Right lobe of liver (tissue), 6 donors: ENCODE measurements around the gene IKBKG. TPM values are rescaled to one million over a fixed set of nuclear protein-coding genes. Genes with fewer than 3 reads are reported as not detected.

Source experiments
- ATAC-seq, 4 donors: fragments of 200-7000 bp; cut with Tn5 transposase; one replicate each; pipeline ENCODE4 v1.9.1; 2020; ENCODE audit warnings: mild to moderate bottlenecking in 4 of 4, moderate library complexity in 4 of 4
- DNase-seq, 3 donors: peaks; one replicate each; pipeline ENCODE4 v3.0.0-alpha.2; 2020
- H3K27ac ChIP-seq, 3 donors: fragments of 200-600 bp; one replicate each; pipeline ENCODE4 v1.8.0; 2022
- H3K27me3 ChIP-seq, 2 donors: fragments of 200-600 bp; one replicate each; pipeline ENCODE4 v1.8.0; 2022
- H3K36me3 ChIP-seq, 4 donors: fragments of 200-600 bp; sonication (generic) in 1 of 4; one replicate each; pipeline versions ENCODE4 v1.5.1 to v1.8.0; 2017 to 2022; ENCODE audit warnings: control low read depth in 1 of 4
- H3K4me1 ChIP-seq, 4 donors: fragments of 200-600 bp; sonication (generic) in 1 of 4; one replicate each; pipeline versions ENCODE4 v1.5.1 to v1.8.0; 2017 to 2022; ENCODE audit warnings: control low read depth in 1 of 4
- H3K4me3 ChIP-seq, 3 donors: fragments of 200-600 bp; one replicate each; pipeline ENCODE4 v1.8.0; 2022
- H3K9me3 ChIP-seq, 4 donors: fragments of 200-600 bp; sonication (generic) in 1 of 4; one replicate each; pipeline versions ENCODE4 v1.5.1 to v1.8.0; 2017 to 2022; ENCODE audit warnings: control low read depth in 1 of 4
- POLR2A ChIP-seq: fragments of 450-650 bp; IDR thresholded peaks from one replicate; pipeline ENCODE4 v1.6.1; 2017; ENCODE audit warnings: antibody characterized with exemption, mild to moderate bottlenecking
- WGBS: methylation state at CpG from one replicate; pipeline ENCODE4 v1.1.6; 2018; ENCODE audit warnings: low coverage, low lambda C conversion rate; ENCODE audit not compliant: insufficient coverage; ENCODE audit errors: missing lambda C conversion rate; 5-methylcytosine and 5-hydroxymethylcytosine counted together
- intact Hi-C, 2 donors: fragments of 100-400 bp; cut with DNase I; formaldehyde crosslinking; loops; one replicate each; pipeline versions ENCODE4 v1.11.2 to v1.14.1; 2022
- total RNA-seq, 6 experiments: library from RNA; depleted of rRNA in 2 of 6; stranded (reverse); fragments of >200 nt in 2 of 6; fragmentation: NEBNext Ultra II Directional in 3 of 6; extraction: Animal tissue kit (Norgen Biotek cat#: 25700) in 3 of 6; gene quantifications; one replicate each; pipeline versions ENCODE4 v1.1.0 to v1.2.4, GENCODE V29; 2016 to 2023
- TF ChIP-seq, protein P1 (sequence below), 4 donors: fragments of 200-600 bp in 3 of 4; fragments of 450-650 bp in 1 of 4; IDR thresholded peaks; one replicate each; pipeline versions ENCODE4 v1.5.1 to v1.8.0; 2016 to 2022; ENCODE audit warnings: antibody characterized with exemption in 4 of 4, mild to moderate bottlenecking in 2 of 4
- donor health status: DM: no; HTN: yes; CAD: no.
- donor health status: DM: no; HTN: no; CAD: no.
- donor health status: DM: no; HTN: no; CAD: no.
- donor health status: DM: no; HTN: yes; CAD: no.
- donor health status: DM: no; HTN: yes; CAD: no.

Gene IKBKG
- total RNA-seq, 6 experiments from 2014 or later, result 32.8 to 83.3 (median 46.5) TPM

GRCh38 chrX:154594491-154594890 is 47.1 kb downstream of the IKBKG start:
- Histone ChIP-seq H3K27me3 (no peaks in the 10 kb centered on the region), H3K9me3 (no peaks in the 10 kb centered on the region), H3K27ac (no peak overlapping the region), H3K4me3 (no peak overlapping the region), H3K4me1 (no peaks in the 10 kb centered on the region), H3K36me3 (no peaks in the 10 kb centered on the region)
- DNase-seq (no peak), ATAC-seq (no peak)
- 70% methylated on average over 1 of the region's 4 CpGs for whole genome bisulfite sequencing
- intact Hi-C loops, result no loop called here
- TF ChIP-seq, protein P1, sequence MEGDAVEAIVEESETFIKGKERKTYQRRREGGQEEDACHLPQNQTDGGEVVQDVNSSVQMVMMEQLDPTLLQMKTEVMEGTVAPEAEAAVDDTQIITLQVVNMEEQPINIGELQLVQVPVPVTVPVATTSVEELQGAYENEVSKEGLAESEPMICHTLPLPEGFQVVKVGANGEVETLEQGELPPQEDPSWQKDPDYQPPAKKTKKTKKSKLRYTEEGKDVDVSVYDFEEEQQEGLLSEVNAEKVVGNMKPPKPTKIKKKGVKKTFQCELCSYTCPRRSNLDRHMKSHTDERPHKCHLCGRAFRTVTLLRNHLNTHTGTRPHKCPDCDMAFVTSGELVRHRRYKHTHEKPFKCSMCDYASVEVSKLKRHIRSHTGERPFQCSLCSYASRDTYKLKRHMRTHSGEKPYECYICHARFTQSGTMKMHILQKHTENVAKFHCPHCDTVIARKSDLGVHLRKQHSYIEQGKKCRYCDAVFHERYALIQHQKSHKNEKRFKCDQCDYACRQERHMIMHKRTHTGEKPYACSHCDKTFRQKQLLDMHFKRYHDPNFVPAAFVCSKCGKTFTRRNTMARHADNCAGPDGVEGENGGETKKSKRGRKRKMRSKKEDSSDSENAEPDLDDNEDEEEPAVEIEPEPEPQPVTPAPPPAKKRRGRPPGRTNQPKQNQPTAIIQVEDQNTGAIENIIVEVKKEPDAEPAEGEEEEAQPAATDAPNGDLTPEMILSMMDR (IDR thresholded peaks at IDR 0.05), result no peak

GRCh38 chrX:154595559-154596249 is 48.3 kb downstream of the IKBKG start:
- H3K9me3 ChIP-seq, result no peaks in the 10 kb centered on the region
- intact Hi-C loops, result no loop called here
- WGBS, result 39% methylated on average over 2 of the region's 2 CpGs
- H3K4me3 ChIP-seq, result no peak overlapping the region
- H3K27me3 ChIP-seq, result no peaks in the 10 kb centered on the region
- no peaks in the 10 kb centered on the region for H3K36me3 ChIP-seq
- ATAC-seq (no peak), DNase-seq (no peak)
- TF ChIP-seq, protein P1 (IDR thresholded peaks at IDR 0.05), result no peak
- no peak for TF ChIP-seq POLR2A
- no peak overlapping the region for H3K27ac ChIP-seq
- no peaks in the 10 kb centered on the region for H3K4me1 ChIP-seq

GRCh38 chrX:154596290-154596929 is 49.0 kb downstream of the IKBKG start:
- intact Hi-C loops, result no loop called here
- no peaks in the 10 kb centered on the region for H3K9me3 ChIP-seq
- no peak overlapping the region for H3K27ac ChIP-seq
- no peaks in the 10 kb centered on the region for H3K36me3 ChIP-seq
- no peak overlapping the region for H3K4me3 ChIP-seq
- H3K27me3 ChIP-seq, result no peaks in the 10 kb centered on the region
- DNase-seq (no peak), ATAC-seq (no peak)
- H3K4me1 ChIP-seq, result no peaks in the 10 kb centered on the region
- TF ChIP-seq, protein P1 (IDR thresholded peaks at IDR 0.05), result no peak
- TF ChIP-seq POLR2A, result no peak
- WGBS, result 23% methylated on average over 3 of the region's 3 CpGs

GRCh38 chrX:154597221-154597620 is 49.8 kb downstream of the IKBKG start:
- TF ChIP-seq, protein P1 (IDR thresholded peaks at IDR 0.05), result no peak
- no peak for TF ChIP-seq POLR2A
- H3K4me1 ChIP-seq, result no peaks in the 10 kb centered on the region
- H3K27me3 ChIP-seq, result no peaks in the 10 kb centered on the region
- H3K27ac ChIP-seq, result no peak overlapping the region
- no peak for DNase-seq
- intact Hi-C loops, result no loop called here
- H3K4me3 ChIP-seq, result no peak overlapping the region
- WGBS, result 65% methylated on average over 3 of the region's 12 CpGs
- no peaks in the 10 kb centered on the region for H3K9me3 ChIP-seq
- ATAC-seq, result no peak
- no peaks in the 10 kb centered on the region for H3K36me3 ChIP-seq
